HG03460 (cell line): ENCODE results near the gene TBC1D9B.
"Not testable (repeated sequence)": the region's sequence is repeated elsewhere in the genome, so short reads cannot be mapped to it uniquely, and the experiment has no call there.

Experiments
- ATAC-seq: cut with Tn5 transposase; IDR thresholded peaks from one replicate; pipeline ENCODE4 v1.9.1; 2021; ENCODE audit not compliant: unreplicated experiment

Gene TBC1D9B

GRCh38 chr5:179886190-179886911, 21.3 kb downstream of the TBC1D9B start:
- ATAC-seq: no peak

DNA sequence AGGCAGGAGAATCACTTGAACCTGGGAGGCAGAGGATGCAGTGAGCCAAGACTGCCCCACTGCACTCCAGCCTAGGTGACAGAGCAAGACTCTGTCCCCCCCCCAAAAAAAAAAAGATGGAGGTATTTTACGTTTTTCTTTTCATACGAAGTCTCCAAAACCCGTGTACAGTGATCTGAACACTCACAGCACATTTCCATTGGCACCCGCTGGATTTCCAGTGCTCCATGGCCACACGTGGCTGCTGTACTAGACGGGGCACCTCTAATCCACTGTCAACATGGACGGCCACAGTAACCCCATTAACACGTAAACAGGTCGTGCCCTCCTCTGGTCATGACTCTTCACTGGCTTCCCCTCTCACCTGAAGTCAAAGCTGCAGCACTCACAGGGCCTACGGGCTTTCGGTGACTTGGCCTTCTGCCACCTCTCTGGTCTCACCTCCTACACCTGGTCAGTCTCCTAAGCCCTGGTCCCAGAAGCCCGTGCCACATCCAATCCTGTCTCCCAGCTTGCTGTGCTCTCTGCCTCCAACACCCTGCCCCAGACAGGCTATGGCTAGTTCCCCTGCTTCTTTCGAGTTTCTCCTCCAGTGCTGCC, 22.1 kb downstream of the TBC1D9B start:
- ATAC-seq: no peak

GRCh38 chr5:179883163-179883562, 24.5 kb downstream of the TBC1D9B start:
- no peak for ATAC-seq

DNA sequence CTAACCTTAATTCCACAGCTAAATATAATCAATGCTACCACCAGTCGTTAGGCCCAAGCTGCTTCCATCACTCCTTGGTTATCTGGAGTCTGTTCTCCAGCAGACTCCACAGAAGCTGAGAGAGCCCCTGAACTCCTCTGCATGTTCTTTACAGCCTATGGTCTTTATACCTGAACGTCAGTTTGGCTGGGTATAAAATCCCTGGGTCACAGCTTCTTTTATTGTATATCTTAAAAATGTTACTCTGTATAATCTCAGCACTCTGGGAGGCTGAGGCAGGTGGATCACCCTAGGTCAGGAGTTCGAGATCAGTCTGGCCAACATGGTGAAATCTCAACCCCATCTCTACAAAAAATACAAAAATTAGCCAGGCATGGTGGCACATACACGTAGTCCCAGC, 25.4 kb downstream of the TBC1D9B start:
- ATAC-seq: no peak

DNA sequence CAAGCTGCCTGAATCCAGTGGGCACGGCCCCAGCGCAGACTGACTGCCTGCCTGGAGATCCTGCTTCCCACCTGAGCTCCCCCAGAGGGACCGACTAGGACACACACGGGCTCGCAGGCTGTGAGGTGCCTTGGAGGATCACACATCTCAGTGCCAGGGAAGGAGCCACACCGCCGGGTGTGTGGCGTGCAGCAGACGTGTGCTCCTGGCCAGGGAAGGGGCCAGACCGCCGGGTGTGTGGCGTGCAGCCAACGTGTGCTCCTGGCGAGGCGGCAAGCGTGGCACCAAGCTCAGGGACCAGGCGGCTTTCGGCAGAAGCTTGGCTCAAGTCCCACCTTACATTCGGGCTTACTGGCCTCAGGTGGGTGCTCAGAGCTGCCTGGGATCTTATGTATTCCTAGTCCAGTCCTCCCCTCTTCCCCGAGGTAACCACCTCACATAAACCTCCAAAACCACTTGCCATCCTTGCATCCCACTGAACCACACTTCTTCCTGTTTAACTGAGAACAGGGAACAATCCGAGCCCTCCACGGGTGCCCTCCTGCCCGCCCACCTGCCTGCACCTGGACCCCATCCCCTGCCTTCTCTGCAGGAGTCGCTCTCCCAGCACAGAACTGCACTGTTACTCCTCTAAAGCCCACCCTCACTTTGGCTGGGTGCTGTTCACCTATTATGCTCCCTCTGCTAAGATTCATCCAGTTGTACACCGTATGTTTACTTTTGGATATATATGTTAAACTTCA, 26.7 kb downstream of the TBC1D9B start:
- ATAC-seq: no peak

DNA sequence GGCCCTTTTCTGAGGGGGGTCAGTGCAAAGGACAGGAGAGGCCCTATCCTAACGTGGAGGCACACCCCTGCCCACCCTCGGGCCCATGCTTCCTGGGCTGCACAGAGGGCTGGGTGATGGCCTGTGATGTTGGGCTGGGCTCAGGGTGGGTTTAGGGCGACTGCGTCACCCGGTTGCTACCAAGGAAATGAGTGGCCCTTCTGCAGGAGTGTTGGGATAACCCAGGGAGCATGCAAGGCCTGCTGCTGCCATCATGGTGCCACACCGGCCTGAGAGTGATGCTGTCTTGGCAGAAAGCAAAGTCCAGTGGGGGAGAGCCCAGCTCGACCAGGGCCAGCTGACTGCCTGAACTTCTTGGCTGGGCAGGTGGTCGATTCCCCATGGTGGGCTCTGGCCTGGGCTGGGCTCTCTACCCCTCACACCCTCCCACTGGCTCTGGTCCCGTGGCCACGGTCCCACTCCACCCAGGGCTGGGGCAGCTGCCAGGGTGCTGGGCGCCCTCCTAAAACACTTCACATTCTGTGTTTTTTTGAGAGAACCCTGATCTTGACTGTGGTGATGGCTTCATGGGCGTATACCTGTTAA, 27.5 kb downstream of the TBC1D9B start:
- no peak for ATAC-seq

GRCh38 chr5:179879690-179880010, 28.0 kb downstream of the TBC1D9B start:
- ATAC-seq: no peak

DNA sequence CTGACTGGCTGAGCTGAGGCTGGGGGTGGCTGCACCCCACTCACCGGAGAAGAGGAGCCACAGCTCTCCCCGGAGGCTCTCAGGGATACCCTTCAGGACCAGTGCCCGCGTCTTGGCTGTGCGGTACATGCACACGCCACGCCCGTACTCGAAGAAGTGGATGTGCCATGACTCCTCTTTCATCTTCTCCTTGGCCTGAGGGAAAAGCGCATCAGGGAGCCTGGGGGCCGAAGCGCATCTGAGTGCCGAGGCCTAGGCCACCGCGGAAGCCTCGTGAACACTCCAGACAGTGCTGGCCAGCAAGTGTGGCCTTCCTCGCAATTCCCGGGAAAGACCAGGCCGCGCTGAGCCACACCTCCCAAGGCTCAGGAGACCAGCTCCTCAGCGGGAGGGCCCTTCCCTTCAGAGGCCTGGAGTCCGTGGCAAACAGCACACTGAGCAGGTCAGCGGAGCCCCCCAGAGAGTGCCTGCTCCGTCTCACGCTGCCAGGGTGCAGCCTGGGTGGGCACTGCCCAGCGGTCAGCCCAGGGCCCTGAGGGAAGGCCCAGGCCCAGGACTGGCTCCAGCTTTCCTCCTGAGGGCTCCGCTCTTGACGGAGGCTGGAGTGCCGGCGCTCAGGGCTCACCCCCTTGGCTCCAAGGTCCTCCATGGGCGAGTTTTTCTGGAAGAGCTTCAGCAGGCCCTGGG, 28.6 kb downstream of the TBC1D9B start:
- no peak for ATAC-seq

- no peak for ATAC-seq
Measured at GRCh38 chr5:179878222-179879002, 29.3 kb downstream of the TBC1D9B start.

DNA sequence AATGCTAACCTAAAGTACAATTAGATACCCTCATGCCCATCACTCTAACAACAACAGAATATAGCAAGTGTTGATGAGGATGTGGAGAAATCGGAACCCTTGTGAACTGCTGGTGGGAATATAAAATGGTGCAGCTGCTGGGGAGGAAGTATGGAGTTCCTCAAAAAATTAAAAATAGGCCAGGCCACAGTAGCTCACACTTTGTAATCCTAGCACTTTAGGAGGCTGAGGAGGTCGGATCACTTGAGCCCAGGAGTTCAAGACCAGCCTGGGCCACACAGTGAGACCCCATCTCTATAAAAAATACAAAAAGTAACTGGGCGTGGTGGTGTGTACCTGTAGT, 31.1 kb downstream of the TBC1D9B start:
- ATAC-seq: no peak

DNA sequence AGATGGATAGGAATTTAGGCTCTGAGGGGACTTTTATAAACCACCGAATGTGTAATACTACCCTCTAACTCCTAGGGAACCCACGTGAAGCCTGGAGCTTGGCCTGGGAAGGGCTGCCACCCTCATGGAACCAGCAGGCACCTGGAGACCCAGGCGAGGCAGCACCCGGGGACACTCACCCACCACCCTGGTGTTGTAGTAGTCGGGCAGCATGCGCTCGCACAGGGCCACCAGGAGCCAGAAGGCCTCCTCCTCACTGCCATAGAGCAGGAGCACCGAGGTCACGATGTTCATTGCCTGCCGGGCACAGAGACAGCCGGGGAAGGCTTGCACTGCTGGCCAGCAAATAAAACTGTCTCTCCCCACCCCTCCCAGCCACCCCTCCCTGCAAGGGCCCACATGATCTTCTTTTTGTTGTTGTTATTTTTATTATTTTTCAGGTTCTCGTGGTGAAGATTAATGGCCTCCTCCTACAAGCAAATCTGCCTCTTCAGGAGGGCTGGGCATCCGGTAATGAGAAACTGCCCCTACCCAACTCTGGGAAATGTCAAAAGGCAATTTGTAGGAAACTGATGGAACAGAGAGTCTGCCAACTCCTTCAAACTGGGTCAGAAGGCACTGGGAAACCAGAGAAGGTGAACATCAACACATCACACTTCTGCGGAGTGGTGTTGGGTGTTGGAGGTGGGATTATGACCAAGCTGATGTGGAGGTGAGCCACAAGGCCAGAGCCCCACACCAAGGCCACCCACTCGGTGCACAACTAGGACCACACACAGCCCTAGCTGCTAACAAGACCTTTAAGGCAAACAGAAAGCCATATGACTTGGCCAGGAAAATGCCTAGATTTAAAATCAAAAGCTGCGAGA, 31.7 kb downstream of the TBC1D9B start:
- ATAC-seq: no peak

GRCh38 chr5:179874536-179875292, 33.0 kb downstream of the TBC1D9B start:
- no peak for ATAC-seq

GRCh38 chr5:179874136-179874535, 33.6 kb downstream of the TBC1D9B start:
- ATAC-seq: no peak

GRCh38 chr5:179873588-179874110, 34.0 kb downstream of the TBC1D9B start:
- ATAC-seq: no peak

DNA sequence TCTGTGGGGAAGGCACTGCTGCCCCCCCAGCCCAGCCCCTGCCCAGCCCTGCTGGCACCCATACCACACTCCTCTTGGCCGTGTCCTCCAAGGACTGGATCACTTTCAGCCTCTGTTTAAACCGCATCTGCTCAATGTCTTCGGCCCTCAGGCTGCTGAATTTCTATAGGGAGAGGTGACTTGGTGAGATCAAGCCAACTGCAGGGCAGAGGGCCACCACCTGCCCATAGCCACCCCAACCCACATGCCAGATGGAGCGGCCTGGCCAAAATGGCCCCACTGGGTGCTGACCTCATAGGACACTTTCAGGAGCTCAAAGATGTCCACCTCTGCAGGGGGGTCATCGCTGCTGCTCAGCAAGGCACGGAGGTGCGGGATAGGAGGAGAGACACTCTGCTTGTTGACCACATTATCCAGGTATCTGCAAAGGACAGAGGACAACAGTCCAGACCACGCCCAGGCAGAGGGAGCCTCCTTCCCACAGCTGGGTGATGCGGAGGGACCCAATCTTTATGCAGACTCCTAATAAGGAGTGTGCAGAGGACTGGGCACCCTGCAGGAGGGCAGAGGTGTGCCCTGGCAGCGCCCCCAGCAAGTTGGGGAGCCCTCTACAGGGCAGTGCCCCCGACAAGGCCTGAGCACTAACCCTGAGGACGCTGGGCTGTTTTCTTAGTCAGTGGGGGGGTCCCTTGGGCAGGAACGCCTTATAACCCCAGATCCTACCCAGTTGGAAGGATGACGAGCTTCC, 34.7 kb downstream of the TBC1D9B start:
- no peak for ATAC-seq

GRCh38 chr5:179872055-179872827, 35.5 kb downstream of the TBC1D9B start:
- ATAC-seq: no peak

DNA sequence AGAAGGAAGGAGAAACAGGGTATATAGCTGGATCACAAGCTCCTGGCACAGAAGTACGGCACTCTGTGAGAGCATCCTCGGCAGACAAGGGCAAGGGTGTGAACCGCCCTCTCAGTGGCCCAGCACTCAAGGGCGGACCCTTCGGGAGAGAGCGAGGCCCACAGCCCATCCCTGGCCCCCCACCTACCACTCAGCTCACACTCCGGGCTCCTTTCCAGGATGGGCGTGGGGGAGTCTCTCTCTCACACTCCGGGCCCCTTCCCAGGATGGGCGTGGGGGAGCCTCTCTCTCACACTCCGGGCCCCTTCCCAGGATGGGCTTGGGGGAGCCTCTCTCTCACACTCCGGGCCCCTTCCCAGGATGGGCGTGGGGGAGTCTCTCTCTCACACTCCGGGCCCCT, 36.2 kb downstream of the TBC1D9B start:
- not testable (repeated sequence) for ATAC-seq
